Epithelial cell of proximal tubule (primary cell): Measurements from ENCODE around the gene RSPH4A. TPM values are rescaled to one million over a fixed set of nuclear protein-coding genes. Genes with fewer than 3 reads are reported as not detected.

ENCODE experiments used
- DNase-seq: peaks from one replicate; pipeline ENCODE4 v3.0.0-alpha.2; 2011; ENCODE audit warnings: low read depth
- H3K4me3 ChIP-seq: 2 replicates; pipeline ENCODE4 v1.5.1; 2011; ENCODE audit warnings: low read depth, mild to moderate bottlenecking, low read length
- CTCF ChIP-seq: conservative IDR thresholded peaks from 2 replicates; pipeline ENCODE4 v1.5.1; 2012; ENCODE audit warnings: low read depth, mild to moderate bottlenecking, low read length
- total RNA-seq: library from RNA; depleted of rRNA; stranded (reverse); fragments of >200 nt; gene quantifications from 2 replicates; pipeline ENCODE4 v1.2.3, GENCODE V29; 2015

Gene RSPH4A
- total RNA-seq = not detected in 2 replicates

GRCh38 chr6:116615937-116616736, at the start of gene RSPH4A:
RSPH4A (plus strand) TSS chr6:116616479; CDS start chr6:116616624, 145 bp downstream.
- peak; percentile 29 for TF ChIP-seq CTCF
- peak within 1 kb of the TSS; percentile 81 for H3K4me3 ChIP-seq
- peak; percentile 76 for DNase-seq

- no peak for DNase-seq
- TF ChIP-seq CTCF = no peak
- no peak overlapping the region for H3K4me3 ChIP-seq
These were observed 48.2 kb upstream of the RSPH4A start for GRCh38 chr6:116568111-116568510.

GRCh38 chr6:116568821-116569755, 47.2 kb upstream of the RSPH4A start:
- no peak overlapping the region for H3K4me3 ChIP-seq
- TF ChIP-seq CTCF = no peak
- DNase-seq = no peak

GRCh38 chr6:116570856-116571682, 45.2 kb upstream of the RSPH4A start, which contains the start of gene RWDD1:
RWDD1 (plus strand) TSS chr6:116571504; CDS start chr6:116571583, 79 bp downstream.
- H3K4me3 ChIP-seq = peak within 1 kb of the TSS; percentile 80
- peak; percentile 90 for DNase-seq
- TF ChIP-seq CTCF = no peak

- DNase-seq = no peak
- peak overlapping the region; percentile 80 for H3K4me3 ChIP-seq
- no peak for TF ChIP-seq CTCF
These were observed 44.6 kb upstream of the RSPH4A start for GRCh38 chr6:116571683-116572000.

- H3K4me3 ChIP-seq = peak overlapping the region; percentile 80
- TF ChIP-seq CTCF = no peak
- no peak for DNase-seq
These were observed 44.1 kb upstream of the RSPH4A start for GRCh38 chr6:116572162-116572561.
